M059J (cell line): ENCODE measurements around the gene FAM47E. TPM values are rescaled to one million over a fixed set of nuclear protein-coding genes. Genes with fewer than 3 reads are reported as not detected.

Experiments
- DNase-seq: peaks from one replicate; pipeline ENCODE4 v3.0.0-alpha.2; 2012; ENCODE audit warnings: low read depth
- total RNA-seq: library from RNA; depleted of rRNA; stranded (reverse); fragments of >200 nt; shearing (Covaris generic); gene quantifications from 2 replicates; pipeline ENCODE4 v1.2.3, GENCODE V29; 2014; rRNA removed

FAM47E gene
- total RNA-seq, result not detected in 2 replicates

GRCh38 chr4:76251441-76252270 lies at the start of gene FAM47E:
TSS of gene FAM47E (plus strand) at chr4:76251721. CDS start at chr4:76251747, 26 bp downstream.
- peak; percentile 79 for DNase-seq

GRCh38 chr4:76203541-76203940 lies 48.0 kb upstream of the FAM47E start:
- no peak for DNase-seq

- DNase-seq, result no peak
Measured at GRCh38 chr4:76204936-76205335, 46.6 kb upstream of the FAM47E start.

GRCh38 chr4:76205476-76205875 lies 46.0 kb upstream of the FAM47E start:
- DNase-seq, result no peak

- no peak for DNase-seq
Measured at GRCh38 chr4:76206222-76206942, 45.1 kb upstream of the FAM47E start.

- no peak for DNase-seq
Measured at GRCh38 chr4:76207549-76207948, 44.0 kb upstream of the FAM47E start.

GRCh38 chr4:76208005-76208765 lies 43.3 kb upstream of the FAM47E start:
- DNase-seq, result peak; percentile 21

- DNase-seq, result no peak
Measured at GRCh38 chr4:76209881-76210280, 41.6 kb upstream of the FAM47E start.

- no peak for DNase-seq
Measured at GRCh38 chr4:76210452-76210851, 41.1 kb upstream of the FAM47E start.

- DNase-seq, result no peak
Measured at GRCh38 chr4:76211769-76212708, 39.5 kb upstream of the FAM47E start.

GRCh38 chr4:76212851-76213414 lies 38.6 kb upstream of the FAM47E start:
- peak; percentile 14 for DNase-seq

- peak; percentile 73 for DNase-seq
Measured at GRCh38 chr4:76213415-76214176, 37.9 kb upstream of the FAM47E start, which contains the start of gene SCARB2. TSS of gene SCARB2 (minus strand) at chr4:76213824. CDS start at chr4:76213543, 281 bp downstream.

GRCh38 chr4:76214177-76214675 lies 37.3 kb upstream of the FAM47E start:
- DNase-seq, result no peak

GRCh38 chr4:76215077-76215476 lies 36.4 kb upstream of the FAM47E start:
- no peak for DNase-seq

- no peak for DNase-seq
Measured at GRCh38 chr4:76216524-76216923, 35.0 kb upstream of the FAM47E start.

GRCh38 chr4:76216975-76217814 lies 34.3 kb upstream of the FAM47E start:
- peak; percentile 7 for DNase-seq

- DNase-seq, result peak; percentile 36
Measured at GRCh38 chr4:76219299-76220055, 32.0 kb upstream of the FAM47E start.

- DNase-seq, result no peak
Measured at GRCh38 chr4:76224171-76224570, 27.4 kb upstream of the FAM47E start.
